Activated CD4-positive, alpha-beta T cell treated with anti-CD3 and anti-CD28 coated beads, Interleukin-2, amount 50 U/mL, for 48 hours (primary cell): ENCODE measurements around the gene MAP2.
"Not testable (repeated sequence)": the region's sequence is repeated elsewhere in the genome, so short reads cannot be mapped to it uniquely, and the experiment has no call there.

ENCODE experiments used
- DNase-seq, 2 experiments: peaks; one replicate each; pipeline ENCODE4 v3.0.0-alpha.2; 2020

Gene MAP2

GRCh38 chr2:209598227-209598626, 174.4 kb downstream of the MAP2 start:
- not testable (repeated sequence) for DNase-seq

GRCh38 chr2:209600341-209601171, 176.7 kb downstream of the MAP2 start:
- no peak for DNase-seq

GRCh38 chr2:209601497-209601896, 177.7 kb downstream of the MAP2 start:
- DNase-seq, result no peak

- no peak for DNase-seq
Measured at GRCh38 chr2:209602259-209602658, 178.4 kb downstream of the MAP2 start.

GRCh38 chr2:209609531-209609930, 185.7 kb downstream of the MAP2 start:
- no peak for DNase-seq

GRCh38 chr2:209610631-209611030, 186.8 kb downstream of the MAP2 start:
- DNase-seq, result no peak

GRCh38 chr2:209613649-209614305, 189.9 kb downstream of the MAP2 start:
- no peak for DNase-seq

- no peak for DNase-seq
Measured at GRCh38 chr2:209614690-209615369, 191.0 kb downstream of the MAP2 start.

GRCh38 chr2:209619782-209620181, 195.9 kb downstream of the MAP2 start:
- no peak for DNase-seq

GRCh38 chr2:209624192-209624938, 200.5 kb downstream of the MAP2 start:
- DNase-seq, result no peak

- no peak for DNase-seq
Measured at GRCh38 chr2:209629597-209629996, 205.8 kb downstream of the MAP2 start.

GRCh38 chr2:209633911-209634310, 210.1 kb downstream of the MAP2 start:
- DNase-seq, result no peak

- DNase-seq, result no peak
Measured at GRCh38 chr2:209636076-209636475, 212.2 kb downstream of the MAP2 start.

- DNase-seq, result no peak
Measured at GRCh38 chr2:209637293-209637692, 213.4 kb downstream of the MAP2 start.

- DNase-seq, result no peak
Measured at GRCh38 chr2:209638346-209638745, 214.5 kb downstream of the MAP2 start.

GRCh38 chr2:209640358-209640757, 216.5 kb downstream of the MAP2 start:
- DNase-seq, result no peak

- no peak for DNase-seq
Measured at GRCh38 chr2:209642146-209642820, 218.4 kb downstream of the MAP2 start.

- DNase-seq, result no peak
Measured at GRCh38 chr2:209644842-209645241, 221.0 kb downstream of the MAP2 start.

GRCh38 chr2:209648714-209649113, 224.9 kb downstream of the MAP2 start:
- DNase-seq, result no peak

- no peak for DNase-seq
Measured at GRCh38 chr2:209653134-209653533, 229.3 kb downstream of the MAP2 start.

GRCh38 chr2:209661286-209661894, 237.5 kb downstream of the MAP2 start:
- DNase-seq, result no peak

GRCh38 chr2:209662021-209662420, 238.2 kb downstream of the MAP2 start:
- DNase-seq, result no peak
